Heart right ventricle (tissue), 16 donors: Measurements from ENCODE around the gene USP6NL. TPM values are rescaled to one million over a fixed set of nuclear protein-coding genes. Genes with fewer than 3 reads are reported as not detected.

ENCODE experiments used
- ATAC-seq, 8 donors: fragments of 200-7000 bp; cut with Tn5 transposase; one replicate each; pipeline ENCODE4 v1.9.1; 2020; ENCODE audit warnings: mild to moderate bottlenecking in 8 of 8, moderate library complexity in 8 of 8, moderate number of reproducible peaks in 1 of 8
- DNase-seq, 2 donors: peaks; one replicate each; pipeline ENCODE4 v3.0.0-alpha.2; 2020
- H3K27ac ChIP-seq, 10 donors: fragments of 200-600 bp; sonication (generic) in 2 of 10; one replicate each; pipeline versions ENCODE4 v1.5.0 to v1.8.0; 2020 to 2022; ENCODE audit warnings: mild to moderate bottlenecking in 3 of 10
- H3K27me3 ChIP-seq, 7 donors: fragments of 200-600 bp; one replicate each; pipeline ENCODE4 v1.8.0; 2021 to 2022; ENCODE audit warnings: mild to moderate bottlenecking in 2 of 7
- H3K36me3 ChIP-seq, 9 donors: fragments of 200-600 bp; sonication (generic) in 1 of 9; one replicate each; pipeline versions ENCODE4 v1.5.0 to v1.8.0; 2020 to 2022; ENCODE audit warnings: mild to moderate bottlenecking in 2 of 9
- H3K4me1 ChIP-seq, 9 donors: fragments of 200-600 bp; sonication (generic) in 1 of 9; one replicate each; pipeline versions ENCODE4 v1.5.0 to v1.8.0; 2020 to 2022; ENCODE audit warnings: mild to moderate bottlenecking in 4 of 9
- H3K4me3 ChIP-seq, 10 donors: fragments of 200-600 bp; sonication (generic) in 2 of 10; one replicate each; pipeline versions ENCODE4 v1.5.0 to v1.8.0; 2020 to 2022; ENCODE audit warnings: mild to moderate bottlenecking in 7 of 10, moderate library complexity in 2 of 10
- H3K9me3 ChIP-seq, 11 donors: fragments of 200-600 bp in 10 of 11; sonication (generic) in 2 of 11; one replicate each; pipeline versions ENCODE4 v1.5.0 to v1.8.0; 2013 to 2022; ENCODE audit warnings: mild to moderate bottlenecking in 2 of 11, control low read depth in 1 of 11, moderate library complexity in 1 of 11
- WGBS, 2 donors: extraction: QIAGEN DNeasy Blood & Tissue Kit; methylation state at CpG; one replicate each; pipeline ENCODE4 v1.1.7; 2013; ENCODE audit warnings: inconsistent platforms in 1 of 2; 5-methylcytosine and 5-hydroxymethylcytosine counted together
- intact Hi-C, 10 donors: fragments of 100-400 bp; cut with DNase I; formaldehyde crosslinking; loops; one replicate each; pipeline versions ENCODE4 v1.11.1 to v1.14.2; 2022
- polyA plus RNA-seq, 2 donors: library from polyadenylated mRNA; stranded (reverse); fragments of 200-250 nt; gene quantifications; one replicate each; pipeline ENCODE4 v1.2.3, GENCODE V29; 2013
- total RNA-seq, 10 donors: library from RNA; stranded (reverse); fragmentation: NEBNext Ultra II Directional in 3 of 10; extraction: Animal tissue kit (Norgen Biotek cat#: 25700) in 3 of 10; gene quantifications; one replicate each; pipeline versions ENCODE4 v1.2.1 to v1.2.4, GENCODE V29; 2021 to 2023
- TF ChIP-seq, protein P1 (sequence below), 9 donors: fragments of 200-600 bp; sonication (generic) in 2 of 9; IDR thresholded peaks; one replicate each; pipeline versions ENCODE4 v1.5.0 to v1.8.0; 2021 to 2022; ENCODE audit warnings: antibody characterized with exemption in 9 of 9, mild to moderate bottlenecking in 5 of 9, moderate library complexity in 1 of 9
- donor health status: Arrhythmogenic right ventricular cardiomyopathy.
- donor health status: ischemic (EF 13 %, LVEDD 7.1; RV severe dilation, severe dysfunction).
- donor health status: healthy with polysubstance abuse.
- donor health status: DM: no; HTN: yes; CAD: no.
- donor health status: DM: no; HTN: no; CAD: no.
- donor health status: ischemic (EF 25% LVEDD 6.9; RV normal size, moderate dysfunction).
- donor health status: ischemic (EF 25% LVEDD 5.7; RV mildly dilated, moderate dysfunction).
- donor health status: healthy.
- donor health status: DM: yes; HTN: yes; CAD: no.
- donor health status: Ischemic cardiomyopathy.
- donor health status: ischemic (EF 35%, LVEDD 5.7; RV mildly dilated, moderate dysfunction).
- donor health status: nonischemic (EF 11% LVEDD 7.7; RV severe dilation, severe dysfunction).
- donor health status: DM: yes; HTN: yes; CAD: no.
- donor health status: PGD.
- donor health status: ischemic (EF 29% LVEDD 5.4; RV normal size, mild dysfunction).
- donor health status: nonischemic (EF 23%, LVEDD 6.1; RV moderate dilation, normal function).

USP6NL gene
- total and polyA plus RNA-seq, 12 donors = 1.8 to 11.1 (median 8.2) TPM

DNA sequence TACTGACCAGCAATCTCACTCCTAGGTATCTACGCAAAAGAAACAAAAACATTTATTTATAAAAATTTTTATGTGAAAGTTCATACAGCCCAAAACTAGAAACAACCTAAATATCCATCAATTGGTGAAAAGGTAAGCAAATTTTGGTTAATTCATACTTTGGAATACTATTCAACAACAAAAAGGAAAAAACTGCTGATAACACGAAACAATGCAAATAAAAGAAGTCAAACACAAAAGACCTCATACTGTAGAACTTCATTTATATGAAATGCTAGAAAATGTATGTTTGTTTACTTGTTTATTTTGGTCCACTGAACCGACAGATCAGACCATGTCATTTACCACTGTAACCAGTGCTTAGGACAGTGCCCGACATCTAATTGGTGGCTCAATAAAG lies 60.3 kb downstream of the USP6NL start:
- no peak overlapping the region for H3K4me3 ChIP-seq
- DNase-seq (no peak), ATAC-seq (no peak)
- peak overlapping the region in 1 of 10 donors; percentile 21 for H3K27ac ChIP-seq
- WGBS, 2 donors = 98% methylated on average over 4 of the region's 4 CpGs
- H3K4me1 ChIP-seq = peaks cover 0 to 50% (median 11%) of the 10 kb centered on the region in 9 donors
- H3K27me3 ChIP-seq = no peaks in the 10 kb centered on the region
- TF ChIP-seq, protein P1, sequence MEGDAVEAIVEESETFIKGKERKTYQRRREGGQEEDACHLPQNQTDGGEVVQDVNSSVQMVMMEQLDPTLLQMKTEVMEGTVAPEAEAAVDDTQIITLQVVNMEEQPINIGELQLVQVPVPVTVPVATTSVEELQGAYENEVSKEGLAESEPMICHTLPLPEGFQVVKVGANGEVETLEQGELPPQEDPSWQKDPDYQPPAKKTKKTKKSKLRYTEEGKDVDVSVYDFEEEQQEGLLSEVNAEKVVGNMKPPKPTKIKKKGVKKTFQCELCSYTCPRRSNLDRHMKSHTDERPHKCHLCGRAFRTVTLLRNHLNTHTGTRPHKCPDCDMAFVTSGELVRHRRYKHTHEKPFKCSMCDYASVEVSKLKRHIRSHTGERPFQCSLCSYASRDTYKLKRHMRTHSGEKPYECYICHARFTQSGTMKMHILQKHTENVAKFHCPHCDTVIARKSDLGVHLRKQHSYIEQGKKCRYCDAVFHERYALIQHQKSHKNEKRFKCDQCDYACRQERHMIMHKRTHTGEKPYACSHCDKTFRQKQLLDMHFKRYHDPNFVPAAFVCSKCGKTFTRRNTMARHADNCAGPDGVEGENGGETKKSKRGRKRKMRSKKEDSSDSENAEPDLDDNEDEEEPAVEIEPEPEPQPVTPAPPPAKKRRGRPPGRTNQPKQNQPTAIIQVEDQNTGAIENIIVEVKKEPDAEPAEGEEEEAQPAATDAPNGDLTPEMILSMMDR (IDR thresholded peaks at IDR 0.05) = no peak
- intact Hi-C loops = no loop called here
- no peaks in the 10 kb centered on the region for H3K36me3 ChIP-seq
- peaks cover 0 to 7% (median 0%) of the 10 kb centered on the region in 11 donors for H3K9me3 ChIP-seq

DNA sequence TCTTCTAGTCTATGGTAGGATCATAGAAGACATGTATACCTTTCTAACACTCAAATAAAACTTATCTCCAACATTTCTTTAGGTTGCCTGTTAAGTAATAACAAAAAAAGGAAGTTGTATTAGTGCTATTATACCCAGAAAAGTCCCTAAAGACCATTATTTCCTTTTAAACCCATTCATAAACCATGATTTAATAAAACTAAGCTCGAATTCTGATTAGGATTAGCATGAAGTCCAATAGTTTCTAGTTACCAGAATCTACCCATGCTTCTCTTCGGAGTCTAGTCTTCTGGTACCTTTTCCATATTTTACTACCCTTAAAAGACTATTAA lies 62.7 kb downstream of the USP6NL start:
- WGBS, 2 donors = 76 to 84% methylated on average over 2 of the region's 2 CpGs
- TF ChIP-seq, protein P1 (IDR thresholded peaks at IDR 0.05) = no peak
- Histone ChIP-seq H3K4me3 (no peak overlapping the region), H3K27me3 (no peaks in the 10 kb centered on the region), H3K27ac (no peak overlapping the region), H3K9me3 (no peaks in the 10 kb centered on the region), H3K4me1 (peaks cover 0 to 44% (median 11%) of the 10 kb centered on the region in 9 donors), H3K36me3 (no peaks in the 10 kb centered on the region)
- DNase-seq (no peak), ATAC-seq (no peak)
- intact Hi-C loops = no loop called here

DNA sequence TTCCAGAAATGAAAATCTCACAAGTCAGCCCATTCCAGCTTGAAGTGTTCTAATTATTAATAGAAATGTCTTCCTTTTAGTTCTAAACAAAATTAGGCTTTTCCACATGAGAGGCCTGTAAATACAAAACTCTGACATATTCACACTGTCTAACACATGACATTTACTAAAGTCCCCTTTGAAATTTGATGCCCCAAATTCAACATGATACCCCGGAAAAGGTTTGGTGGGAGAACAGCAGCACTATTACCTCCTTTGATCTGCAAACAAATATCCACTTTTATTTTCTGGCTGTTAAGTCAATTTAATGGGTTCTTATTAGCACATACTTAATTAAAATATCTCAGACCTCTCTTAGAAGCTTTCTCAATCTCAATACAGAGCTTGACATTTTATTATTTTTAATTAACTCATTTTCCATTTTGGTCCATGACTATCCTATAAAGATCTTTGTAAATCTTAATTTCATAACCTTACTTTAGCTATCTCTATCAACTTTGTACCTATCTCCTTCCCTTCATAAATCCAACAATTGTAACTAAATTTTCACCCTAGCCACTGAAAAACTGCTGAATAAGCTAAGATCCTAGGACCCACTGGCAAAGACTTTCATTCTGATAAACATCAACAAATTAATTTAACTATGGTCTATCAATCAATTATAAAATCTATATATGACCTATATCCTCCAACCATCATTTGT lies 63.2 kb downstream of the USP6NL start:
- Histone ChIP-seq H3K4me1 (peaks cover 0 to 44% (median 11%) of the 10 kb centered on the region in 9 donors), H3K27ac (no peak overlapping the region), H3K27me3 (no peaks in the 10 kb centered on the region), H3K36me3 (no peaks in the 10 kb centered on the region), H3K4me3 (no peak overlapping the region), H3K9me3 (no peaks in the 10 kb centered on the region)
- ATAC-seq (no peak), DNase-seq (no peak)
- intact Hi-C loops = no loop called here
- TF ChIP-seq, protein P1 (IDR thresholded peaks at IDR 0.05) = no peak
- 96 to 97% methylated on average over 1 of the region's 1 CpG for WGBS, 2 donors

- Histone ChIP-seq H3K9me3 (no peaks in the 10 kb centered on the region), H3K4me3 (no peak overlapping the region), H3K4me1 (peaks cover 0 to 28% (median 1%) of the 10 kb centered on the region in 9 donors), H3K27ac (no peak overlapping the region), H3K27me3 (no peaks in the 10 kb centered on the region), H3K36me3 (no peaks in the 10 kb centered on the region)
- TF ChIP-seq, protein P1 (IDR thresholded peaks at IDR 0.05) = no peak
- ATAC-seq (no peak), DNase-seq (no peak)
- WGBS, 2 donors = 87 to 88% methylated on average over 4 of the region's 4 CpGs
- intact Hi-C loops = no loop called here
These were observed 64.9 kb downstream of the USP6NL start for GRCh38 chr10:11546581-11546980.
